Motor neuron (in vitro differentiated cells): Measurements from ENCODE around the gene S100A13. TPM values are rescaled to one million over a fixed set of nuclear protein-coding genes. Genes with fewer than 3 reads are reported as not detected.
A peak's percentile ranks its signal among the peaks of the same experiment; 100 is the strongest.

Experiments used
- ATAC-seq, 8 experiments: fragments of 200-7000 bp; cut with Tn5 transposase; replicated peaks in 6 of 8; 2 replicates each; pipeline ENCODE4 v1.8.0; 2021; ENCODE audit warnings: mild to moderate bottlenecking in 8 of 8, moderate library complexity in 8 of 8
- H3K27ac ChIP-seq, 2 donors: fragments of 250-450 bp; sonication (Bioruptor Pico); 2 replicates each; pipeline ENCODE4 v1.9.0; 2021; ENCODE audit warnings: antibody characterized with exemption in 2 of 2, mild to moderate bottlenecking in 2 of 2, moderate library complexity in 1 of 2
- H3K4me1 ChIP-seq, 2 donors: fragments of 250-450 bp; sonication (Bioruptor Pico); replicated peaks in 1 of 2; 2 replicates each; pipeline ENCODE4 v1.6.1; 2021; ENCODE audit warnings: antibody characterized with exemption in 2 of 2, mild to moderate bottlenecking in 2 of 2, moderate library complexity in 1 of 2
- H3K4me3 ChIP-seq, 5 donors: fragments of 250-450 bp; sonication (Bioruptor Pico); 2 replicates each; pipeline ENCODE4 v1.9.0; 2021; ENCODE audit warnings: antibody characterized with exemption in 5 of 5, mild to moderate bottlenecking in 5 of 5, moderate library complexity in 4 of 5
- WGBS, 10 experiments: fragments of 450-650 bp; shearing (Covaris generic); methylation state at CpG; one replicate each; pipeline ENCODE4 v1.0.0; 2022; 5-methylcytosine and 5-hydroxymethylcytosine counted together
- in situ Hi-C, 9 experiments: fragments of 400-800 bp; cut with MboI; loops; one replicate each; pipeline ENCODE4 v1.15.0; 2021; ENCODE audit warnings: low sequenced_read_pairs in 9 of 9, low pct_unique_long_range_greater_than_20kb in 2 of 9; ENCODE audit not compliant: unreplicated experiment in 9 of 9
- total RNA-seq, 8 experiments: library from RNA; unstranded; fragments of 300-600 nt; gene quantifications; 2 replicates each; pipeline versions ENCODE4 v1.2.3 to v1.2.4, GENCODE V29; 2022

Gene S100A13
- total RNA-seq, 8 experiments from 2014 or later = 44.1 to 224 (median 59.6) TPM

GRCh38 chr1:153661111-153661708, 33.9 kb upstream of the S100A13 start:
- in situ Hi-C loops = loop anchor here in 2 of 9 experiments (25.0 kb wide), 2 partner anchors 301 to 326 kb away; partner anchors contain the start of genes CREB3L4 (in 1 of the 2), CRTC2 (in 1 of the 2), JTB (in 1 of the 2) and RAB13 (in 1 of the 2)
- WGBS, 10 experiments = 54 to 69% (median 66%) methylated on average over 4 to 9 of the region's 9 CpGs; no CpG with 5 or more reads in 3 of the 10 experiments
- peak in 2 of 8 experiments; percentile 2 to 71 for ATAC-seq
- H3K27ac ChIP-seq = no peak overlapping the region
- H3K4me3 ChIP-seq = no peak overlapping the region
- H3K4me1 ChIP-seq = peaks cover 8 to 17% of the 10 kb centered on the region in 2 donors

- no peak for ATAC-seq
- in situ Hi-C loops = loop anchor here in 2 of 9 experiments (25.0 kb wide), 2 partner anchors 303 to 328 kb away; partner anchors contain the start of genes CREB3L4 (in 1 of the 2), CRTC2 (in 1 of the 2), JTB (in 1 of the 2) and RAB13 (in 1 of the 2)
Observed at GRCh38 chr1:153659656-153660055, 32.4 kb upstream of the S100A13 start.

GRCh38 chr1:153659175-153659534, 31.9 kb upstream of the S100A13 start:
- H3K4me1 ChIP-seq = peaks cover 8 to 17% of the 10 kb centered on the region in 2 donors
- 0 to 87% (median 24%) methylated on average over 1 to 7 of the region's 8 CpGs; no CpG with 5 or more reads in 1 of the 10 experiments for WGBS, 10 experiments
- ATAC-seq = no peak
- peak overlapping the region; percentile 85 to 91 (median 86) for H3K4me3 ChIP-seq
- peak overlapping the region in 1 of 2 donors; percentile 89 for H3K27ac ChIP-seq
- in situ Hi-C loops = loop anchor here in 2 of 9 experiments (25.0 kb wide), 2 partner anchors 303 to 328 kb away; partner anchors contain the start of genes CREB3L4 (in 1 of the 2), CRTC2 (in 1 of the 2), JTB (in 1 of the 2) and RAB13 (in 1 of the 2)

More at GRCh38 chr1:153659656-153660055, 32.4 kb upstream of the S100A13 start:
- WGBS, 10 experiments = 54 to 90% (median 69%) methylated on average over 2 to 9 of the region's 9 CpGs; no CpG with 5 or more reads in 3 of the 10 experiments
- Histone ChIP-seq H3K4me1 (peaks cover 8 to 17% of the 10 kb centered on the region in 2 donors), H3K27ac (no peak overlapping the region), H3K4me3 (peak overlapping the region; percentile 85 to 91 (median 86))

- WGBS, 10 experiments = 0 to 23% (median 13%) methylated on average over 3 to 30 of the region's 53 CpGs; no CpG with 5 or more reads in 1 of the 10 experiments
- peak within 1 kb of the TSS; percentile 85 to 91 (median 86) for H3K4me3 ChIP-seq
- in situ Hi-C loops = loop anchor here in 2 of 9 experiments (25.0 kb wide), 2 partner anchors 304 to 329 kb away; partner anchors contain the start of genes CREB3L4 (in 1 of the 2), CRTC2 (in 1 of the 2), JTB (in 1 of the 2) and RAB13 (in 1 of the 2)
- peak; percentile 88 to 98 (median 96) for ATAC-seq
- peaks cover 8 to 17% of the 10 kb centered on the region in 2 donors for H3K4me1 ChIP-seq
- peak within 1 kb of the TSS; percentile 78 to 89 for H3K27ac ChIP-seq
Observed at GRCh38 chr1:153658400-153659174, 31.3 kb upstream of the S100A13 start, which contains the start of gene SNAPIN. SNAPIN (plus strand) TSS chr1:153658703; CDS start chr1:153658744, 41 bp downstream.

GRCh38 chr1:153655333-153655732, 28.0 kb upstream of the S100A13 start:
- peaks cover 8 to 9% of the 10 kb centered on the region in 2 donors for H3K4me1 ChIP-seq
- no peak overlapping the region for H3K27ac ChIP-seq
- in situ Hi-C loops = loop anchor here in 2 of 9 experiments (25.0 kb wide), 2 partner anchors 307 to 332 kb away; partner anchors contain the start of genes CREB3L4 (in 1 of the 2), CRTC2 (in 1 of the 2), JTB (in 1 of the 2) and RAB13 (in 1 of the 2)
- WGBS, 10 experiments = 75 to 100% (median 83%) methylated on average over 1 to 3 of the region's 3 CpGs; no CpG with 5 or more reads in 1 of the 10 experiments
- ATAC-seq = no peak
- no peak overlapping the region for H3K4me3 ChIP-seq

- WGBS, 10 experiments = 0 to 100% (median 82%) methylated on average over 1 to 3 of the region's 3 CpGs; no CpG with 5 or more reads in 1 of the 10 experiments
- ATAC-seq = no peak
- in situ Hi-C loops = loop anchor here in 2 of 9 experiments (25.0 kb wide), 2 partner anchors 309 to 334 kb away; partner anchors contain the start of genes CREB3L4 (in 1 of the 2), CRTC2 (in 1 of the 2), JTB (in 1 of the 2) and RAB13 (in 1 of the 2)
Observed at GRCh38 chr1:153652805-153653500, 25.6 kb upstream of the S100A13 start.

GRCh38 chr1:153651771-153652170, 24.5 kb upstream of the S100A13 start:
- H3K4me3 ChIP-seq = no peak overlapping the region
- WGBS, 10 experiments = 0 to 100% methylated on average over 1 of the region's 1 CpG; no CpG with 5 or more reads in 8 of the 10 experiments
- H3K4me1 ChIP-seq = no peaks in the 10 kb centered on the region
- ATAC-seq = no peak
- no peak overlapping the region for H3K27ac ChIP-seq
- in situ Hi-C loops = loop anchor here in 2 of 9 experiments (25.0 kb wide), 2 partner anchors 311 to 336 kb away; partner anchors contain the start of genes CREB3L4 (in 1 of the 2), CRTC2 (in 1 of the 2), JTB (in 1 of the 2) and RAB13 (in 1 of the 2)

More at GRCh38 chr1:153652805-153653500, 25.6 kb upstream of the S100A13 start:
- Histone ChIP-seq H3K27ac (no peak overlapping the region), H3K4me3 (no peak overlapping the region), H3K4me1 (no peaks in the 10 kb centered on the region)

GRCh38 chr1:153649863-153650235, 22.5 kb upstream of the S100A13 start:
- Histone ChIP-seq H3K27ac (no peak overlapping the region), H3K4me3 (no peak overlapping the region), H3K4me1 (no peaks in the 10 kb centered on the region)
- in situ Hi-C loops = loop anchor here in 4 of 9 experiments (25.0 kb wide), 3 partner anchors 138 to 337 kb away; partner anchors contain the start of genes CREB3L4 (in 1 of the 4), CRTC2 (in 1 of the 4), JTB (in 1 of the 4) and RAB13 (in 1 of the 4)
- WGBS, 10 experiments = 60 to 96% (median 91%) methylated on average over 1 to 2 of the region's 2 CpGs; no CpG with 5 or more reads in 6 of the 10 experiments
- ATAC-seq = peak in 2 of 8 experiments; percentile 38 to 40

GRCh38 chr1:153649137-153649862, 22.0 kb upstream of the S100A13 start:
- peak in 4 of 8 experiments; percentile 8 to 45 (median 20) for ATAC-seq
- Histone ChIP-seq H3K4me1 (no peaks in the 10 kb centered on the region), H3K27ac (no peak overlapping the region), H3K4me3 (no peak overlapping the region)
- 14 to 86% (median 61%) methylated on average over 1 to 3 of the region's 3 CpGs; no CpG with 5 or more reads in 6 of the 10 experiments for WGBS, 10 experiments
- in situ Hi-C loops = loop anchor here in 3 of 9 experiments (25.0 kb wide), 1 partner anchor 137 kb away; no protein-coding TSS in a partner anchor

GRCh38 chr1:153648000-153648643, 20.8 kb upstream of the S100A13 start:
- peak in 4 of 8 experiments; percentile 5 to 23 (median 18) for ATAC-seq
- Histone ChIP-seq H3K4me3 (no peak overlapping the region), H3K27ac (no peak overlapping the region), H3K4me1 (no peaks in the 10 kb centered on the region)
- in situ Hi-C loops = loop anchor here in 3 of 9 experiments (25.0 kb wide), 1 partner anchor 136 kb away; no protein-coding TSS in a partner anchor
- WGBS, 10 experiments = 47 to 100% (median 86%) methylated on average over 1 to 10 of the region's 10 CpGs; no CpG with 5 or more reads in 2 of the 10 experiments
